GM10266 (cell line): ENCODE results near the gene PTPRK.

ENCODE experiments used
- DNase-seq: peaks from one replicate; pipeline ENCODE4 v3.0.0; 2012; ENCODE audit errors: extremely low spot score
- CTCF ChIP-seq: IDR thresholded peaks from 2 replicates; pipeline ENCODE4 v1.5.1; 2012; ENCODE audit warnings: mild to moderate bottlenecking, low read depth; ENCODE audit not compliant: control insufficient read depth, insufficient read depth; ENCODE audit errors: missing control alignments

Gene PTPRK

GRCh38 chr6:128463942-128464341 lies 56.5 kb downstream of the PTPRK start:
- DNase-seq: no peak
- TF ChIP-seq CTCF: no peak

- no peak for TF ChIP-seq CTCF
- DNase-seq: no peak
Measured at GRCh38 chr6:128461501-128461900, 58.9 kb downstream of the PTPRK start.

- no peak for DNase-seq
- TF ChIP-seq CTCF: no peak
Measured at GRCh38 chr6:128456510-128457230, 63.7 kb downstream of the PTPRK start.

GRCh38 chr6:128455959-128456358 lies 64.4 kb downstream of the PTPRK start:
- TF ChIP-seq CTCF: no peak
- no peak for DNase-seq

GRCh38 chr6:128452713-128453112 lies 67.7 kb downstream of the PTPRK start:
- TF ChIP-seq CTCF: no peak
- no peak for DNase-seq

GRCh38 chr6:128446497-128446896 lies 73.9 kb downstream of the PTPRK start:
- DNase-seq: no peak
- TF ChIP-seq CTCF: no peak

GRCh38 chr6:128443553-128443952 lies 76.8 kb downstream of the PTPRK start:
- no peak for TF ChIP-seq CTCF
- no peak for DNase-seq
